Left colon (tissue), 2 donors: Measurements from ENCODE around the gene TTC14. TPM values are rescaled to one million over a fixed set of nuclear protein-coding genes. Genes with fewer than 3 reads are reported as not detected.
"Not testable (repeated sequence)": the region's sequence is repeated elsewhere in the genome, so short reads cannot be mapped to it uniquely, and the experiment has no call there.

Source experiments
- ATAC-seq: fragments of 200-7000 bp; cut with Tn5 transposase; one replicate; pipeline ENCODE4 v1.9.1; 2020; ENCODE audit warnings: mild to moderate bottlenecking, moderate library complexity
- DNase-seq, 2 donors: peaks; one replicate each; pipeline ENCODE4 v3.0.0-alpha.2; 2020
- intact Hi-C, 2 donors: fragments of 100-400 bp; cut with DNase I in 1 of 2; cut with micrococcal nuclease in 1 of 2; formaldehyde crosslinking; loops; one replicate each; pipeline versions ENCODE4 v1.11.2 to v1.14.0; 2022; cut with DNase I, micrococcal nuclease
- long read RNA-seq: library from polyadenylated mRNA; unstranded; transcript quantifications from one replicate; pipeline ENCODE4 v2.0.0, GENCODE V29; 2021
- total RNA-seq, 2 donors: library from RNA; stranded (reverse); fragmentation: NEBNext Ultra II Directional; extraction: Animal tissue kit (Norgen Biotek cat#: 25700); gene quantifications; one replicate each; pipeline ENCODE4 v1.2.1, GENCODE V29; 2021
- donor health status: DM: no; HTN: no; CAD: no.
- donor health status: DM: yes; HTN: yes; CAD: no.

TTC14 gene, protein sequence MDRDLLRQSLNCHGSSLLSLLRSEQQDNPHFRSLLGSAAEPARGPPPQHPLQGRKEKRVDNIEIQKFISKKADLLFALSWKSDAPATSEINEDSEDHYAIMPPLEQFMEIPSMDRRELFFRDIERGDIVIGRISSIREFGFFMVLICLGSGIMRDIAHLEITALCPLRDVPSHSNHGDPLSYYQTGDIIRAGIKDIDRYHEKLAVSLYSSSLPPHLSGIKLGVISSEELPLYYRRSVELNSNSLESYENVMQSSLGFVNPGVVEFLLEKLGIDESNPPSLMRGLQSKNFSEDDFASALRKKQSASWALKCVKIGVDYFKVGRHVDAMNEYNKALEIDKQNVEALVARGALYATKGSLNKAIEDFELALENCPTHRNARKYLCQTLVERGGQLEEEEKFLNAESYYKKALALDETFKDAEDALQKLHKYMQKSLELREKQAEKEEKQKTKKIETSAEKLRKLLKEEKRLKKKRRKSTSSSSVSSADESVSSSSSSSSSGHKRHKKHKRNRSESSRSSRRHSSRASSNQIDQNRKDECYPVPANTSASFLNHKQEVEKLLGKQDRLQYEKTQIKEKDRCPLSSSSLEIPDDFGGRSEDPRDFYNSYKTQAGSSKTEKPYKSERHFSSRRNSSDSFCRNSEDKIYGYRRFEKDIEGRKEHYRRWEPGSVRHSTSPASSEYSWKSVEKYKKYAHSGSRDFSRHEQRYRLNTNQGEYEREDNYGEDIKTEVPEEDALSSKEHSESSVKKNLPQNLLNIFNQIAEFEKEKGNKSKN
- total RNA-seq = 10 to 100 TPM; 31.6 to 32.4 TPM
- long read RNA-seq, full-length matches to known transcripts = 6 of 13 reads
- long read RNA-seq, partial matches to known transcripts = 5 of 13 reads
- long read RNA-seq, other reads (novel, unspliced or antisense) = 2 of 13 reads

DNA sequence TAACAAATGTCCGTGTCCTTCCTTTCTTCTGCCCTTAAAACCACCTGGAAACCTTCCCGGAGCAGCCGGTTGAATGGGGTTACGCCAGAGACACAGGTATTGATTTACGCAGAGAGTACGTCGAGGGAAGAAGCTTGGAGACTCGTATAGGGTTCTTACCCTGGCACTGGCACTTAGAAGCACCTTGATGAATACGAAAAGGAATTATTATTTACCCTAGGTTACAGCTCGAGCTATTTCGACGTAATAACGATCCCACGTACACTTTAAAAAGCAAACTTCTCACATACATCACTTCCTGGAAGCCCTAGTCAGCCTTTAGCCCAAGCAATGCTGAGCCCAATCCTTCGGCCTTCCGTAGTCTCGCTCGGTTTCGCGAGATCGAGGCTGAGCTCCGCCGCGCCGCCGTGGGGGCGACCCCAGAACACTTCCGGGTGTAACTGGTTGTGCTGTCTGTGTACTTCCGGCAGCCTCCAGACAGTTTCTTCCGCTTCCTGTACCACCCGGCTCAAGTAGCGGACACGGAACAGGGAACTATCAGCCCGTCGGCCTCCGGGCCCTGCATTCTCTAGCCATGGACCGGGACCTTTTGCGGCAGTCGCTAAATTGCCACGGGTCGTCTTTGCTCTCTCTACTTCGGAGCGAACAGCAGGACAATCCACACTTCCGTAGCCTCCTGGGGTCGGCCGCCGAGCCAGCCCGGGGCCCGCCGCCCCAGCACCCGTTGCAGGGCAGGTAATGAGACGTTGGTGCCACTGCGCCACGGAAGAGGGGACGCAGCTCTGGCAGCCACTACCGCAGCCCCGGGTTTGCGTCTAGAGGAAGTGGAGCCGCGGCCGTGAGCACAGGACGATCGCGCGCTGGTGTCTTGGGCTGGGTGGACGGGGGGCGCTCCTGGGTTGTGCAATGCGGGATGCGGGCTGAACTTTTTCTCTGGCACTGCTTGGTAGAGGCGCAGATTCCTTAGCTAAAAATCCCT lies at the start of gene TTC14:
Gene TTC14 (plus strand): TSS at position 476 of the 979 bp plus-strand sequence. CDS start 99 bp downstream, at position 575.
- DNase-seq (peak; percentile 92), ATAC-seq (peak; percentile 99)
- intact Hi-C loops = loop anchor here in 1 of 2 donors (10.0 kb wide), 1 partner anchor 987 kb away; no protein-coding TSS in a partner anchor

DNA sequence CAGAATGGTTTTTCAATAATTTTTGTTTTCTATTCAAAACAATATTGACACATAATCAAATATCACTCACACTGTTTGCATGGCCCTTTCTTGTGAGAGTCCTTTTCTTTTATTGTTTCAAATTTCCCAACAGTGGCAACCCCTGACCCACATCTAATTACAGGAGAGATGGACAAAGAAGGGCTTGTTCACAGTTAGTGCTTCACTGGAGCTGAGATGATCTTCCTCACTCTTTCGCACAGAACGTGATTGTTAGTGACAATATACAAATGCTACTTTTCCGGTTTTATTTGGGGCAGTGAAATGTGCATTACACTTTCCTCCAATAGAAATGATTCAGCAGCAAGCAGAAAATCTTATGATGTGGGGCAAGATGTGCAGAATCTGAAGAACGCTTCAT lies 38.6 kb upstream of the TTC14 start:
- no peak for DNase-seq
- intact Hi-C loops = no loop called here
- ATAC-seq = no peak

DNA sequence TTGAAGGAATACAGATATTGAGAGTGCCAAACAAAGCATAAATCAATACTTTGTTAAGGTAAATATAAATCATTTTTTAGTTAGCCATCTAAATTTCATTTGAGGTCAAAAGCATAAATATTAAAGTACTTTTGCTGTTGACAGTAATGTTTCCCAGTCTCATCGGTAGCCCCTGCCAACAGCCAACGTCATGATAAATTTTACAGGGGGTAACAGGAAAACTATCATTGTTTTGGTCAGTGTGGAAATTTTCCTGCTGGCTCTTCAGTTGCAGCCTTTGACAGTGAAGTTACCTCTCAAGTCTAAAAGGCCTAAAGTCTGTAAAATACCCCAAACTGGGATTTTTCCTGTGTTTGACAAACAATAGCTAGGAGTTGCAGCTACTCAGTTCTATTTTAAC lies 37.3 kb upstream of the TTC14 start:
- intact Hi-C loops = no loop called here
- ATAC-seq = no peak

DNA sequence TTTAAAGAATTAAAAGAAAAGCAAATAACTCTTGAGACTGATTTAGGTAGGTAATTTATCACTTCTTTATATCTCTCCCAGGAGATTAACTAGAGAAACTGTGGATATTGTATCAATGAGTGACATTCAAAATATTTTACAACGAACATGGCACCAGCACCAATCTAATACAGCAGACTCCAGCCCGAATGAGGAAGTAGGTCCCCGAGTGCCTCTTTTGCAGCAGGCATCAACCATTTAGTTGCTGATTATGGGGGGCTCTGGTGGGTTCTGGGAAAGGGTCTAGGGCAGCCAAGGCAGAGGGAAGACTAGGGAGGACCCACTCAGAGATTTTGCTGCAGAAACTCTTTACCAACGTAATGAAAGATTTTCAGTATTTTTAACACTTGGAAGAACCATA lies 31.7 kb upstream of the TTC14 start:
- intact Hi-C loops = no loop called here
- DNase-seq (no peak), ATAC-seq (no peak)

More for the DNA sequence above, 37.3 kb upstream of the TTC14 start:
- DNase-seq = no peak

DNA sequence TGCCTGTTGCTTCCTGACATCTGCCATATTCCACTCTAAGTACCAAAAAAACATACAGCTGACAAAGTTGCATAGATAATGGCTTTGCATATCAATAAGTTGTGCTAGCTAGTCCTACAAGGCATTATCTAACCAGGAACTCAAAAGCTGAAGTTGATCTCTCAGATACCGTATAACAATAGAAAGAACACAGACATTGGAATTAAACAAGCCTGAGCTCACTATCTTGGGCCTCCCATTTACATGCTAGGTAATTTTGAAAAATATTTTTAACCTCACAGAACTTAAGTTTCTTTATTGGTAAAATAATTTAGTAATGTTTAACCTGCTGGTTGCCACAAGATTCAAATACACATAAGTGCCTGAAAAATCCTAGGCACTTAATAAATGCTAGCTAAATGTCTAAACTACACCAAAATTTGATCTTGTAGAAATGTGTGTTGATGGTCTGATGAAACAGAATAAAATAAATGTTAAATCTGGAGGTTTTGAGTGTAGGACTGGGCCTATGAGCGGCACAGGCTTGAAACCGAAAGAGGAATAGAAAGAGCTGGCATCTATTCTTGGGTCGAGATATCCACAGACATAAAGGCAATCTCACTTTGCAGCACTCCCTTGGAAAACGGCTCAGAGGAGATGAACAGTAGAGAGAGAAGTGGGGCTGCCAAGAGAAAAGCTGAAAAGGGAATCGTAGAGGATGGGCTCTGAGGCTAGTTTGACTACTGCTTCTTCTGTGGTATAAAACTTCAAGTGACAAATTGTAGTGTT lies 29.9 kb upstream of the TTC14 start:
- intact Hi-C loops = no loop called here
- DNase-seq (no peak), ATAC-seq (no peak)

DNA sequence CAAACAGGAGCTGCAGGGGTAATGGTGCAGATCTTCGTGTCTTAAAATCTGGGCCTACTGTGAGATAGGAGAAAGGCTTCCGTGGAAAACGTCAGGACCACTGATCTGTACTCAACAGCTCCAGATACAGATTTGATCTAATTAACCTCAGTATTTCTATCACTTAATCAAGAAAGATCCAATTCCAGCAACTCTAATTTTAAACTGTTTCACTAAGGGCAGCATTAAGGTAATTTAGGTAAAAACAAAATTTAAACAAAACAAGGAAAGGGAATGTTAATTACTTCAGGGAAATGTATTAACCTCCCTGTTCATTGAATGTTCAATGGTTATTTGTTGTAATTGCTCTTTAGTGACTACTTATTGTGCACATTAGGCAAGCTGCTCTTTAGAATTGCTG lies 26.4 kb upstream of the TTC14 start:
- no peak for DNase-seq
- intact Hi-C loops = no loop called here
- ATAC-seq = no peak

DNA sequence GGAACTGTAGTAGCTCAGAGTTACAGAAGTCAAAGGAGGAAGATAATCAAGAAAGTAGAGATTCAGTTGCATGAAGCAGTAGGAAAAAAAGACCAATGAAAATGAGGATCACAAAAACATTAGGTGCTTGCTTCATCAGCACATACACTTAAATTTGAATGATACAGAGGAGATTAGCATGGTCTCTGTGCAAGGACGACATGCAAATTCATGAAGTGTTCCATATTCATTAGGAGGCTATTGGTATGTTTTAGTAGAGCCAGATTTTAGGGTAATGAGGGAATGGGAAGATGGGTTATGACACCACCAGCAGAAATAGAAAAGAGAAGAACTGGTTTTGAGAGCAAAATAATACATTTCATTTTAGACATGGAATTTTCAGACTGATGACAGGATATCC lies 21.0 kb upstream of the TTC14 start:
- intact Hi-C loops = no loop called here
- no peak for ATAC-seq
- no peak for DNase-seq

DNA sequence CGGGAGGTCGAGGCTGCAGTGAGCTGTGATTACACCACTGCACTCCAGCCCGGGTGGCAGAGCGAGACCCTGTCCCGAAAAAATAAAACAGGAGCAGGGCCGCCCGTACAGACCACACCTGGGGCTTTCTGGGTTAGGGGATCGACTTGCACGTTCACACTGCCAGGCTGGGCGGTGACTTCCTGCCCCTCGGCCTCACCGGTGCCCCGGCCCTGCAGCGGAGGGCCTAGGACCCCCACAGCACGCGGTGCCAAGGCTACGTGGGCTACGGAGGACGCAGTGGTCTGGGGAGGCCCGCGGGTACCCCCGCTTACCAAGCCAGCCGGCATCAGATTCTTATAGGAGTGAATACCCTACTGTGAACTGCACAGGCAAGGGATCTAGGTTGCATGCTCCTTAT lies 11.6 kb upstream of the TTC14 start:
- DNase-seq (no peak), ATAC-seq (no peak)
- intact Hi-C loops = no loop called here

DNA sequence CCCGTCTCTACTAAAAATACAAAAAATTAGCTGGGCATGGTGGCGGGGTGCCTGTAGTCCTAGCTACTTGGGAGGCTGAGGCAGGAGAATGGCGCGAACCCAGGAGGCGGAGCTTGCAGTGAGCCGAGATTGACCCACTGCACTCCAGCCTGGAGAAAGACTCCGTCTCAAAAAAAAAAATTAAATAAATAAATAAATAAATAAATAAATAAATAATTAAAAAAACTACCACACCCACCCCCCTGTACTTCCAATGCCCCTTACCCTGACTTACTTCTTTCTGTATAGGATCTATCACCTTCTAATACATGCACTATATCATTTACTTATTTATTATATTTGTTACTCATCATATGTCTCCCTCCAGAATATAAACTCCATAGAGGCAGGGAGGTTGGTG lies 8.3 kb upstream of the TTC14 start:
- ATAC-seq, intact Hi-C loops, DNase-seq: not testable (repeated sequence)

DNA sequence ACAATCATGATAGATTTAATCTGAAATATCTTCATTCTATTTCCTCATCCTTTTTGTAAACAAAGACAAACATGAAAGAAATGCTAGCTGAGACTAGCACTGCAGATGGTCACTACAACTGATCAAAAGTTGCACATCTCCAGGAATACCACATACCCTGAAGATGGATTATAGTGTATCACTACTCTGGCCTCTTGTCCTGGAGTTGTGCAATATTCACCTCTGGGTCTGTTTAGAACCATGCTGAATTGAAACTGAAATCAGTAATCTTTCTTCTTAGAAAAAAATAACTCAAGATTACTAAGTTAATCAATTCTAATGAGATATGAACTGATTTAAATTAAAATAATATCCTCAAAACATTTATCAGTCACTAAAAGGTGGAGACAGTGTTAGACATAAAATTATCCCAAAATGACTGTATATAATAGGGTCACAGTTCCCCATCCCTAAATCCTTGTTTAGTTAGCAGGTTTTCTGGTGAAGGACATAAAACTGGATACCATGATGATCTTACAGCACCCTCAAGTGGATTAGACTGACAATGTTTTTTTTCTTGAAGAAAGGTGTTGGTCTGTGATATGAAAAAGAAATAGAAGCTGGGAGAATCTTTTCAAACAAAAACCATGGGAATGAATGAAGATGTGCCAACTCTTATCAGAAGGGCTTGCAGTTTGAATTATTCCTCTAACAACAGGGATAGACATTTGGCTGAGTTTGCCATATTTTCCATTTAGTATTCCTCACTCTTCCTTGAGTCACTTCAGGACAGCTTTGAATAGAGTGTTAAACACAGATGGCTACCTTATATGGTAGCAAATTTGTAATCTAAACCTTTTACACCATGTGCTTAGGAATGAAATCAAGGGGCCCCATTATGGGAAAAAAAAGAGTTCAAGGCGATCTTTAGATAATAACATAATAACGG lies 7.1 kb upstream of the TTC14 start:
- DNase-seq = no peak
- intact Hi-C loops = no loop called here
- ATAC-seq = no peak

DNA sequence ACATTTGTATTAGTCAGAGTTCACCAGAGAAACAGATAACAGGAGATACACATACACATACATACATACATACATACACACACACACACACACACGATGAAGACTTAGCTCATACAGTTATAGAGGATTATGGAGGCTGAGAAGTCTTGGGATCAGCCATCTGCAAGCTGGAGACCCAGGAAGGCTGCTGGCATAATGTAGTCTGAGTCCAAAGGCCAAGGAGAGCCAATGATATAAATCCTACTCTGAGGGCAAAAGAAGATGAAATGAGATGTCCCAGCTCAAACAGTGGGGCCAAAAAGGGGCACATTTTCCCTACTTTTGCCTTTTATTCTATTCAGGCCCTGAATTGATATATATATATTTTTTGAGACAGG lies 6.4 kb upstream of the TTC14 start:
- intact Hi-C loops = no loop called here
- ATAC-seq = no peak
- no peak for DNase-seq

DNA sequence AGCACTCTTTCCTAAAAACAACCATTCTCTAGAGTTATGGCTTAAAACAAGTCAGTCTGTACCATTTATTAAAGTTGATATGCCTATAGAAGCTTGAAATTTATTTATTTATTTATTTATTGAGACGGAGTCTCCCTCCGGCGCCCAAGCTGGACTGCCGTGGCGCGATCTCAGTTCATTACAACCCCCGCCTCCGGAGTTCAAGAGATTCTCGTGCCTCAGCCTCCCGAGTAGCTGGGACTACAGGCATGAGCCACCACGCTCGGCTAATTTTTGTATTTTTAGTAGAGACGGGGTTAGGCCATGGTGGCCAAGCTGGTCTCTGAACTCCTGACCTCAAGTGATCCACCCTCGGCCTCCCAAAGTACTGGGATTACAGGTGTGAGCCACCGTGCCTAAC lies 1.5 kb upstream of the TTC14 start:
- intact Hi-C loops = loop anchor here in 1 of 2 donors (10.0 kb wide), 1 partner anchor 986 kb away; no protein-coding TSS in a partner anchor
- DNase-seq (no peak), ATAC-seq (no peak)

DNA sequence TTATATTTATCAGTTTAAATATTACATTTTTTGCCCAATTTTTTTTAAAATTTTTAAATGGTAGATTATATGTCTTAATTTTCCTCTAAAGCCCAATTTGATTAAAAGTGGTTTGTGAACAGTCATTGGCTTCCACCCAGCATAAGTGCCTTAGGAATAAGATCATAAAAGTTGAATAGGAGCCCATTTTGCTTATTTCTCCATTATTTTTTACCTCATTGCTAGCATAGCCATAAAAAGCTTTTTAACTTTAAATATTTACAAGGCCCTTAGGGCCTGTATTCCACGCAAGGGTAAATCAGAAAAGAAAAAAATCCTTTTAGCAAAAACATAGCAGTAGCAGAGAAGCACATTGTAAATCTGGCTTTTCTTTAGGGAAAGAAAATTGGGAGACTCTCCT lies 9.0 kb downstream of the TTC14 start:
- intact Hi-C loops = no loop called here
- DNase-seq (no peak), ATAC-seq (no peak)

DNA sequence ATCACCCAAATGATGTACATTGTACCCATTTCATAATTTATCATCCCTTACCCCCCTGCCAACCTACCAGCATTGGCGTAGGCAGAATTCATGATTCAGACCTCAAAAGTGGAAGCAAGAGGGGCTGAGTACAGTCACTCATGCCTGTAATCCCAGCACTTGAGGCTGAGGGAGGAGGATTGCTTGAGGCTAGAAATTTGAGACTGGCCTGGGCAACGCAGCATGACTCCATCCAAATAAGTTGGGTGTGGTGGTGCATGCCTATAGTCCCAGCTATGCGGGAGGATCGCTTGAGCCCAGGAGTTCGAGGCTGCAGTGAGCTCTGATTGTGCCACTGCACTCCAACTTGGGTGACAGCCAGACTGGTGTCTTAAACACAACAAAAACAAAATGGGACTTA lies 10.4 kb downstream of the TTC14 start:
- intact Hi-C loops = no loop called here
- ATAC-seq (no peak), DNase-seq (no peak)

DNA sequence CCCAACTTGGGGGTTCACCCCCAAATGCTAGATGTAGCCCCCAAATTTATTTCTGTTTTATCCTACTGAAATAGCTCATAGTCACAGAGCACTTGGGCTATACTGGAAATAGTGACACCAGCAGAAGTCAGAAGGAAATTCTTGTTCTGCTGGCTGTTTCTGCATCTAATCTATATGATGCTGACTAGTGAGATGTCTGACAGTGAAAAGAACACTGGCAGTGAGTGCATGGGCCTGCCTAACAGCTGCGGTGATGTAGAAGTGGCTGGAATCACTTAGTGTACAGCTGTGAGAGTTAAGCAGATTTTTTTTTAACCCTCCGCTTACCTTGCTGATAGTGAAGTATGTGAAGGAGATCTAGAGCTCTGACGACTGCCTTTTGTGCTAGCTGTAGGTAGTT lies 14.0 kb downstream of the TTC14 start:
- intact Hi-C loops = no loop called here
- ATAC-seq (no peak), DNase-seq (no peak)

DNA sequence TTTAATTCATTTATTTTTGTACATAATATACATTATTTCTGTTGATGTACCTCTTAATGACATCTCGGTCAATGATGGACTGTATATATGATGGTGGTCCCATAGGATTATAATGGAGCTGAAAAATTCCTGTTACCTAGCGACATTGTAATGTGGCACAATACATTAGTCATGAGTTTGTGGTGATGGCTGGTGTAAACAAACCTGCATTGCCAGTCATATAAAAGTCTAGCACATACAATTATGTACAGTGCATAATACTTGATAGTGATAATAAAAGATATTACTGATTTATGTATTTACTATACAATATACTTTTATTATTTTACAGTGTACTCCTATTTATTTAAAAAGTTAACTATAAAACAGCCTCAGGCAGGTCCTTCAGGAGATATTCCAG lies 15.1 kb downstream of the TTC14 start:
- DNase-seq = no peak
- intact Hi-C loops = no loop called here
- peak; percentile 96 for ATAC-seq

DNA sequence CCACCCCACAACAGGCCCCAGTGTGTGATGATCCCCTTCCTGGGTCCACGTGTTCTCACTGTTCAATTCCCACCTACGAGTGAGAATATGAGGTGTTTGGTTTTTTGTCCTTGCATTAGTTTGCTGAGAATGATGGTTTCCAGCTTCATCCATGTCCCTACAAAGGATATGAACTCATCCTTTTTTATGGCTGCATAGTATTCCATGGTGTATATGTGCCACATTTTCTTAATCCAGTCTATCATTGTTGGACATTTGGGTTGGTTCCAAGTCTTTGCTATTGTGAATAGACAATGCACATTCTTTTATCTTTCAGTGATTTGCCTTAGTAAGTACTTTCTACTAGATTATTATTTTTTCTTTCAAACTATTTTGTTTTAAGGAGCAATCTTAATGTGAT lies 16.6 kb downstream of the TTC14 start:
- ATAC-seq, DNase-seq, intact Hi-C loops: not testable (repeated sequence)
